Measurements from ENCODE around the gene F7.

F7 gene

DNA sequence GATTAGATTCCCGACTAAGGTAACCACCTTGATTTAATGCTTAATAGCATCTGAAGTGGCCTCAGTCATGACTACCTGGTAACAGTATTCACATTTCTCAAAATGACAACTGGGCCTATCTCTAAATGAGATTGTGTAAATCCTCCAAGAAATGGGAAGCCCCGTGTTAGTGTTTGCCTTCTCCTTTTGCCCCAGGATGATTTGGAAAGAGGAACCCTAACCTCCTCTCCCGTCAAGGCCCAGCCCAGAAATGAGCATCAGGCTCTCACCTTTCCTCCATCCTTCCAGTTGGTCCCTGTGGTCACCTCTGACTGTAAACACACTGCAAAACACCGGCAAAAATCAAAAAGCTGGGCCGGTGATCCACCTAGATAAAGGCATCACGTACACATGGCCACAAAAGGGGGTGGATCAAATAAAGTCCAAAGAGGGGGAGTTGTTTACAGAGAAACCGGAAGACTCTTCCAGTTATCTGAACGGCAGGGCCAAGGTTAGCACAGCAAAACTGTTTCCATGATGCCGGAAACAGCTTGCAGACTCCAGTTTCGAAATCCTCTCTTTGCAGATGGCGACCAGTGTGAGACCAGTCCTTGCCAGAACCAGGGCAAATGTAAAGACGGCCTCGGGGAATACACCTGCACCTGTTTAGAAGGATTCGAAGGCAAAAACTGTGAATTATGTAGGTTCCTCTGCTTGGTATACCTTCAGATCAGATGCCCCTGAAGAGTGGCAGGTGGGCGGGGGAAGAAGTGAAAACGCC is 33.4 kb downstream of the F7 start:
- DNase-seq (ENCODE audit: low read depth), result no peak

DNA sequence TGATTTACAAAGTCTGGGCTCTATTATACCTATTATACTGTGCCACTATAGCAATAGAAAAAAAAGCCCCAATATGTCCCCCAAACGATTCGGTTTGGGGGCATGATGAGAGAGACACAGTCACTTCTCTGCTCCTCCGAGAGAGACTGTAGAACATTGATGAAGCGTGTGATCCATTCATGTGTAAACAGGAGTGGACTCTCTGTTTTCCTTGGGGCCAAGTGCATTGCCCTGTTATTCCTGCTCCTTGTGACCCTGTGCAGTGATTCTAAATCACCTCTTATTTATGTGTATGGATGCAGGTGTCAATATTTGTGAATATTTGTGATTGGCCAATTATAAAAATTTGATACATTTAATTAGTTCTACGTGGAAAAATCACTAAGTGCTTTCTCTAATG is 34.0 kb downstream of the F7 start:
- no peak for DNase-seq (ENCODE audit: low read depth)

DNA sequence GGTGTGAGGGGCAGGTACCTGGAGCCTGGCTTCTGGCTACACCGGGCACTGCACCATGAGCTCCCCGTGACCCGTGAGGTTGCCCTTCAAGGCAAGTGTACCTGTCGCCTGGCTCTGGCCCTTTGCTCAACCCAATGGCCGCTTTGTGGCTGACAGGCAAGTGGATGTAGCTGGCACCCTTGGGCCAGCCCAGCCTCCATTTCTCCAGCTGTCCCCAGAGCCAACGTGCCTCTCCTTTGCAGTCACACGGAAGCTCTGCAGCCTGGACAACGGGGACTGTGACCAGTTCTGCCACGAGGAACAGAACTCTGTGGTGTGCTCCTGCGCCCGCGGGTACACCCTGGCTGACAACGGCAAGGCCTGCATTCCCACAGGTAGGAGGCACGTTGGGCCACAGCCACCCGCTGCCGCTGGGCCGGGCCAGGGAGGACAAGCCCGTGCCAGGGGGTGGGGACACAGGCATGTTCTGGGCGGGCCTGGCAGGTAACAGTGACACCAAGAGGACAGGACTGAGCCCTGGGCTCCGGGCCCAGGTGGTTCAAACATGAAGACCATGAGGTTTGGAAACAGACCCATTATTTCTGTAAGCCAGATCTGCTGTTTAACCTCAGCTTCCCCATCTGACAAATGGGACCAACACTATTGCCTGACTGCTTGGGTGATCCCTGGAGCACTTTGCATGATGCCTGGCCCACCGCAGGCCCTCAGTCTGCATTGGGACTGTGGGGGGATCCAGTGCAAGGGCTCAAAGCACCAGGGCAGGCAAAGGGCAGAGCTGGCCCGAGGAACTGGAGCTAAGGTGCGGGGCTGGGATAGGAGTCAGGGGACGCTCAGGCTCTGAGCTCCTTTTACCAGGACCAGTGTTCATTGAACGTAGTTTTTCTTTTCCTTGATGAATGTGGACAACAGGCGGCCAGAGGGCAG is 35.3 kb downstream of the F7 start:
- no peak for DNase-seq (ENCODE audit: low read depth)

DNA sequence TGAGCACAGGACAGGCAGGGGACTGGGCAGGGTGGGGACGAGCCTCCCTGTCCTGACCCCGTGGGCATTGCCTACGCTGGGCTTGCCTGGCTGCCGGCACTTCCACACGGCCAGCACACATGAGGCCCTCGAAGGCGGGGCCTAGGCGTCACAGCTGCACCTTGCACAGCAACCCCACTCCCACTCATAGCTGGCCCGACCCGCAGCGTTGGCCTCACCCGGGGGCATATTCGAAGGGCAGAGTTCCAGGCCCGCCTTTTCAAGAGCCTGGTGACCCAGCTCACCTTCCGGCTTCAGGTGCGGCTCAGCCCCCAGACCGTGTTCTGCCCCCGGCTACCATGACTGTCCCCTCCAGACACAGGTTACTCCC is 36.0 kb downstream of the F7 start:
- no peak for DNase-seq (ENCODE audit: low read depth)

DNA sequence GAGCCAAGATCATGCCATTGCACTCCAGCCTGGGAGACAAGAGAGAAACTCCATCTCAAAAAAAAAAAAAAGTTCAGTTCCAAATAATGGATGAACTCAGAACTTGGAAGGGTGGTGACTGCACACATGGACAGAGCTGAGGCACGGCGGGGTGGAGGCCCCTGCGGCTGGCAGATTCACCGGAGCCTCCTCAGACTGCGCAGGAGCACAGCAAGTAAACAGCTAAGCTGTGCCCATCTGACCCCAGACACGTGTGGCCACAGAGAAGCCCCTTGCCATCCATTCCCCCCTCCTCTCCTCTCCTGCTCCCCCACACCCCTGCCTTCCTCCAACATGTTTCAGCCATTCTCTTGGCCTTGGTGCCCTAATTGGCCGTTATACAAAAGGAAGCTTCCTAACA is 37.3 kb downstream of the F7 start:
- DNase-seq (ENCODE audit: low read depth), result no peak

DNA sequence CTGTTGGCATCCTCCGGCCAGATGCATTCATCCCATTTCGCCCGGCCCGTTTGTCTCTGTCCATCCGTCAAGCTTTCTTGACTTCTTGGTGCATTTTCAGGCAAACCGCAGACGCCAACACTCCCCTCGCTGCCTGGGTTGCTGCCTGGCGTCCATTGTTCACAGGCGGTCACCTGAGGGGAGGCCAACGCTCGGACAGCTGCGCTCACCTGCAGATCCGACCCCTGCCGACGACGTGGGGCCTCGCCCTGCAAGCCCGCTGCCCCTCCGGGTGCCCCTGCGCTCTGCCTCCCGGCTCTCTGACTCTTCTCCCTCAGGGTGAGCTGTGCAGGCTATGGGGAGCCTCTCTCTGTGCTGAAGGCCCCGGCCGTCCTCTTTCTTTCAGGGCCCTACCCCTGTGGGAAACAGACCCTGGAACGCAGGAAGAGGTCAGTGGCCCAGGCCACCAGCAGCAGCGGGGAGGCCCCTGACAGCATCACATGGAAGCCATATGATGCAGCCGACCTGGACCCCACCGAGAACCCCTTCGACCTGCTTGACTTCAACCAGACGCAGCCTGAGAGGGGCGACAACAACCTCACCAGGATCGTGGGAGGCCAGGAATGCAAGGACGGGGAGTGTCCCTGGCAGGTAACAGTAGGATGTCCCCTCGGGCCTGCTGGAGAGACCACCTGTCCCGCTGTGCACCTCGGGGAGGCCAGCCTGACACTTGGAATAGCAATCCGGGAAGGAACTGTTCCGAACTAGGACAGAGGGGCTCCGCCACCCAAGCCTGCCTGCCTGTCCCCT is 38.1 kb downstream of the F7 start:
- DNase-seq (ENCODE audit: low read depth), result no peak

DNA sequence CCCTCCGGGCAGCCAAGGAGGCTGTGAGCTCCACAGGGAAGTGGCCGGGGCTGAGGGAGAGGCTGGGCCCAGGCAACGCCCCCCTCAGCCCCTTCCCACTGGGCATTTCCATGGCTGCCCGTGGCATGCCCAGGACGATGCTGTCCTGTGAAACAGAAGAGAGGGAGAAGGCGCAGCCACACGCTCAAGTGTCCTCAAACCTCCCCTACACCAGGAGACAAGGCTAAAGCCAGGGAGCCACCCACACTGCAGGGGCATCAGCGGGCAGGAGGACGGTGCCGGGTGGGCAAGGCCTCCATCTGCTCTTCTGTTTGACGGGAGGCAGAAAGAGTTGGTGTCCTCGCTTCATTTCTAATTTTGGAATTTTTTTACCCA is 38.7 kb downstream of the F7 start:
- no peak for DNase-seq (ENCODE audit: low read depth)

DNA sequence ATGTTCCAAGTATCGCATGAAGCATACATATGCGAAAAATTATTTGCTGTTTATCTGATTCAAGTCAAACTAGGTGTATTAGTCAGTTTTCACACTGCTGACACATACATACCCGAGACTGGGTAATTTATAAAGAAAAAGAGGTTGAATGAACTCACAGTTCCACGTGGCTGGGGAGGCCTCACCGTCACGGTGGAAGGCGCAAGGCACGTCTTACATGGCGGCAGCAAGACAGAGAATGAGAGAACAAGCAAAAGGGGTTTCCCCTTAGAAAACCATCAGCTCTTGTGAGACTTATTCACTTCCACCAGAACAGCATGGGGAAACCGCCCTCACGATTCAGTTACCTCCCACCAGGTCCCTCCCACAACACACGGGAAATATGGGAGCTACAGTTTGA is 39.9 kb downstream of the F7 start:
- no peak for DNase-seq (ENCODE audit: low read depth)

DNA sequence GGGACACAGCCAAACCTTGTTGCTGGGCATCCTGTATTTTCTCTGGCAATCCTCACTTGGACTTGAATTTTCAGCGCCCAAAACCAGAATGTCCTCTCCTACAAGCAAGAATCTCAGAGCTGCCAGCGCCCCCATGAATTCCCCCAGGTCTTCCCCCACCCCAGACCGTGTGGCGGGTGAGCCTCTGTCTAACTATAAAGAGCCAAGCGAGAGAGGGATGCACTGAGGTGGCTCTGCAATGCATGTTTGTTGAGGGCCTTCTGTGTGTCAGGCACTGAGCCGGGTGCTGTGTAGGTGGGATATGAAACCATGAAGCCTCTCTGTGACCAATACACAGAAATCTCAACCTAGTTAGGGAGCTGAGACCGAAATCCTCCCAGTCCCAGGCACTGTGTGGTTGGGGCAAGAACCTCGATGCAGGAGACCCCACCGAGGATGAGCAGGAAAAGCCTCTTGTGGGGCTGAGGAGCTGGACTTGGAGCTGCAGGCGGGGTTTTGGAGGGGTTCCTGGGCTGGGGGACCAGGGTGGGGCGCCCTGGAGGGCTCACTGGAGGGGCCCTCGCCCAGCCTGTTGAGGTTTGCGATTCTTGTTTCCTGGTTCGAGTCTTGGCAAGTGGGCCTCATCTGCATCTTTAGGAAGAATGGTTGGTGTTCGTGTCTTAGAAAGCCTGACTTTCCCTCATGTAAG is 40.5 kb downstream of the F7 start:
- no peak for DNase-seq (ENCODE audit: low read depth)

DNA sequence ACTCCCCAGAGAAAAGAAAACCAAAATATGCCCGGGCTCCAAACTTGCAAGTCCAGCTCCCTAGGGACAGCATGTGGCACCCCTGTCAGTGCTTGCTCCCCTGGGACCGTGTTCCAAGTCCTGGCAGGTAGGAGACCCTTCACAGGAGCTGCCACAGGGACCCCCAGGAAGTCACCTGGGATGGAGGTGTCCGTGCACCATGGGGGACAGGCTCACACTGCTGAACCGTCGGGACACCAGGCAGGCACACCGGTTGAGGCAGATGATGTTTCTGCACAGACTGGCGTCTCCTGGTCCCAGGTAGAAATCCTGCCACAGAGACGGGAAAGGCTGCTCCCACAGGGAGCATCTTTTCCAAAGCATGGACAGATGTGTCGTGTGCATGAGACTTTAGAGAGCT is 41.2 kb downstream of the F7 start:
- DNase-seq (ENCODE audit: low read depth), result no peak

DNA sequence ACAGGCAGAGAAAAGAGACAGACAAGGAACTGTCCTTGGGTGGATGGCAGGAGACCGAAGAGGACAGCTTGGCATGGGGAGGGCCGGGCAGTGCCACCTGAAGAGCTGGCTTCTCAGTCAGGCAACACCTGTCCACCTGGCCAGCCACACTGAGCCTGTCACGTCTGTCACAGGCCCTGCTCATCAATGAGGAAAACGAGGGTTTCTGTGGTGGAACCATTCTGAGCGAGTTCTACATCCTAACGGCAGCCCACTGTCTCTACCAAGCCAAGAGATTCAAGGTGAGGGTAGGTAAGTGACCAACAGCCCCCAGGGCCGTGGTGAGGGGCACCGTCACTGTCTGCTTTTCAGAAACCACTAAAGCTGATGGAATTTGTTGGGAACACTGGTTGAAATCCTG is 41.6 kb downstream of the F7 start:
- no peak for DNase-seq (ENCODE audit: low read depth)

DNA sequence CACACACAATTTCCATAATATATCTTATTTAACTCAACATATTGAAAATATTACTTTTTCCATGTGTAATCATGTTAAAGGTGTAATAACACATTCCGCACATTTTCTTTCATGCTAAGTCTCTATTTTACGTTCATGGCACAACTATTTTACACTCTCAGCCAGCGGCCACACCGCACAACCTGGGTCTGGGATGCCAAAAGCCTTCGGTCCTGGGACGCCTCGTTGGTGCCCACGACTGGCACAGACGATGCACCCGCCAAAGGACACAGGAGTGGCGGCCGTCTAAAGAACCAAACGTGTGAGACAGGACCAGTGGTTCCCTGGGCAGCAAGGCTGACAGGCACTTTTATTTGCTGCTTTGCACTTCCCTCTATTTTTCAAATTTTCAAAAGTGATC is 42.8 kb downstream of the F7 start:
- no peak for DNase-seq (ENCODE audit: low read depth)

DNA sequence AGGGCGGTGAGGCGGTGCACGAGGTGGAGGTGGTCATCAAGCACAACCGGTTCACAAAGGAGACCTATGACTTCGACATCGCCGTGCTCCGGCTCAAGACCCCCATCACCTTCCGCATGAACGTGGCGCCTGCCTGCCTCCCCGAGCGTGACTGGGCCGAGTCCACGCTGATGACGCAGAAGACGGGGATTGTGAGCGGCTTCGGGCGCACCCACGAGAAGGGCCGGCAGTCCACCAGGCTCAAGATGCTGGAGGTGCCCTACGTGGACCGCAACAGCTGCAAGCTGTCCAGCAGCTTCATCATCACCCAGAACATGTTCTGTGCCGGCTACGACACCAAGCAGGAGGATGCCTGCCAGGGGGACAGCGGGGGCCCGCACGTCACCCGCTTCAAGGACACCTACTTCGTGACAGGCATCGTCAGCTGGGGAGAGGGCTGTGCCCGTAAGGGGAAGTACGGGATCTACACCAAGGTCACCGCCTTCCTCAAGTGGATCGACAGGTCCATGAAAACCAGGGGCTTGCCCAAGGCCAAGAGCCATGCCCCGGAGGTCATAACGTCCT is 43.4 kb downstream of the F7 start:
- no peak for DNase-seq (ENCODE audit: low read depth)

DNA sequence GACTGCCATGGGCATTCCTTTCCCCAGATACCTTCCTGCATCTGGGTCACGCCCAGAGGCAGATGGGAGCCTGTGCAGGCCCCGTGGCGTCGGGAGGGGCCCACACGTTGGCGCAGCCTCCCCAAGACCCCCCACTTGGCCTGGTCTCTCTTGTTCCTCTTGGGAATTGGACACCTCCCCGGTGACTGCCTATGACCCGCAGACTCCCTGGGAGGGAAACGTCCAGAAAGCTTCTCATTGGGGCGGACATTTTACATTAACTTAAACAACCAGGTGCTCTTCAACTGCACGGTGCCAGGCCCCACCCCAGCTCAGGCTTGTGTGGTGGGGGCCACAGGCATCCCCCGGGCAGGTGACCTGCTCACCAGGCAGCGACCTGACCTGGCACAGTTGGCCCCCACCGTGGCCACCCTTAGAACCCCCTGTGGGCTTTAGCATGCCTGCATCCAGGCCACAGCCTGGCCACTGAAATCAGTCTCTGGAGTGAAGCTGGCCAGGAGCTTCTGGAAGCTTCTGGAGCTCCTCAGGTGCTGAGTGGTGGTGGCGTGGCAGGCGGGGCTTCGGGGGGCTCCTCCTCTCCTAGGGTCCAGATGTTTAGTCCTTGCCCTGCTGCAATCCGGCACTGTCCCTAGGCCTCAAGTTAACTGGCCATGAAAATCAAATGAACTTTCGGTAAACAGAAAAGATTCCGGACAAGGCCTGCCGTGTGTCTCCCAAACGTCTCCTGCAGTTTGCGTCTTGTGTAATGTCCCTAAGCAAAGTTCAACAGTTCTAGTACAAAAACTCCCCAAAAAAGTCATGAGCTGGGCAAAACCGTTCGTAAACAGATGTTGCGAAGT is 44.3 kb downstream of the F7 start:
- no peak for DNase-seq (ENCODE audit: low read depth)

DNA sequence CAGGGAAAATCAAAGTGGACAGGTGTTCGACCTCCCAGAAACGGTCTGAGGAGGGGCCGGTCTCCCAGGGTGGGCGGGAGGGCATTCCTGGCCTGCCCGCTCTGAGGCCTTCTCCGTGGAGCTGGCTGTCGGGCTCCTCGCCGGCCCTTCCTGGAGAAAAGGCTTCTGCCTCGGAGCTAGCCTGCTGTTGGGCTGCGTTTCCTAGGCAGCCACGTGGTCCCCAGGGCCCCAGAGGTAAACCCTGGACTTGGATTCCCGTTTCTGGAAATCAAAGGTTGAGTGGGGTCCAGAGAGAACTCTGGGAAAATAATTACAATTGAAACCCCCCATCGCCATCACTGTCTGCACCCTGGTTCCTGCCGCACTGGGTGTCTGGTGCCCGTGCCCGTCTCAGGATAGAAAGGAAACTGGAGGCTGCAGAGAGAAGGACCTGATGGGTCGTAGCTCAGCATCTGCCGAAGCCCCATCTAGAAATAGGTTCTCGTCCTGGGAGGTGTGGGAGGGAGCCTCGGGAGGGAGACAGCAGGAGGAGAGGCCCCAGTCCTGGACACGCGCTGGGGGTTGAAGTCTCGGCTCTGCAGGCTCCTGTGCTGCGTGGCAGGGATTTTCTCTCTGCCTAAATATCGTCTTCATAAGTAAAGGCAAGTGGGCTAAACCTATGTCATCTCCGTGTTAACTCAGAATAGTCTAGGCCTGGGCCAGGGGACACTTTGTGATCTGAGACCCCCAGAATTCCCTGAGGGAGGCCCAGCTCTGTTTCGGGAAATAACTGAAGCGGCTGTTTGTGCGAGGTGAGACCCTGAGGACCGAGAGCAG is 45.2 kb downstream of the F7 start:
- DNase-seq (ENCODE audit: low read depth), result no peak

DNA sequence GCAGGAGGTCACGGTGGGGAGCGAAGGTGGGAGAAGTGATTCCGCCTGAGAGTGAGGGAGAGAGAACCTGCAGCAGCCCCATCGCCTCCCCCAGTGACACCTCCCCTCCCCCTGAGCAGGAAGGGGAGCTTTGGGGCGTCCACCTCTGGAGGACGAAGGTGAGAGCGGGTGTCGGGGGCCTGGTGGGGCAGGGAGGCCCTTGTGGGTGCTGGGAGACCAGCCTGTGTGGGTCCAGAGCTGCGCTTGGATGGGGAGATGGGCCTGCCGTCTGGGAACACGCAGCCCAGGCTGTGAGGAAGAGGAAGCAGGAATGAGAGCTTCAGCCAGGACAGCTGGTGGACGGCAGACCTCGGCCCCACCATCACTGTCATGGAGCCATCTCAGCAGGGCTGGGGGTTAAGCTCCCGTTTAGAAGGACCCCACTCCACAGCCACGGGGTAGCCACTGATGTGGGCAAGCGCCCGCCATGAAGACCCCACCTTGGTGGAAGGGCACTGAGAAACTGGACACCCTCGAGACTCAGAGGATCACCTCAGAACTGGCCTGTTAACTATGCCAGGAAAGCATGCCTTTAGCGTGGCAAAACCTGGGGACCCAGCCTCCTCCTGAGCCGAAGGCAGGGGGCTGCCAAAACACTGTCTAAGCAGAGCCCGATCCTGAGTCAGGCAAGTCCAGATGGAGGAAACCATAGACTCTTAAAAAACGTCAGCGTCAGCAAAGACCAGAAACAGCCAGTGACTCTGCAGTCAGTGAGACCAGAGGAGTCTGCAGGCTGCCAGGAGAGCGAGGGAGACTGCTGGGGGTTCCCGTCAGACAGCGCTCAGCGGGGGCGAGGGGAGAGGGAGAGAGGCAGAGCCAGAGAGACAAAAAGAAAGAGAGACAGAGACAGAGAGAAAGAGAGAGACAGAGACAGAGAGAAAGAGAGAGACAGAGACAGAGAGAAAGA is 46.4 kb downstream of the F7 start:
- no peak for DNase-seq (ENCODE audit: low read depth)

DNA sequence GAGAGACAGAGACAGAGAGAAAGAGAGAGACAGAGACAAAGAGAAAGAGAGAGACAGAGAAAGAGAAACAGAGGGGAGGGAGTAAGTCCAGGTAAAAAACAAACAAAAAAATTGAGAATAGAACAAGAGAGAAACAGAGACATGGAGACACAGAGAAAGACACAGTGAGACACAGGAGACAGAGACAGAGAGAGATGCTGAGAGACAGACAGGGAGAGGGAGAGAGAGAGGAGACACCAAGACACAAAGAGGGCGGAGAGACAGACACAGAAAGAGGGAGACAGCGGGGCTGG is 47.0 kb downstream of the F7 start:
- no peak for DNase-seq (ENCODE audit: low read depth)

DNA sequence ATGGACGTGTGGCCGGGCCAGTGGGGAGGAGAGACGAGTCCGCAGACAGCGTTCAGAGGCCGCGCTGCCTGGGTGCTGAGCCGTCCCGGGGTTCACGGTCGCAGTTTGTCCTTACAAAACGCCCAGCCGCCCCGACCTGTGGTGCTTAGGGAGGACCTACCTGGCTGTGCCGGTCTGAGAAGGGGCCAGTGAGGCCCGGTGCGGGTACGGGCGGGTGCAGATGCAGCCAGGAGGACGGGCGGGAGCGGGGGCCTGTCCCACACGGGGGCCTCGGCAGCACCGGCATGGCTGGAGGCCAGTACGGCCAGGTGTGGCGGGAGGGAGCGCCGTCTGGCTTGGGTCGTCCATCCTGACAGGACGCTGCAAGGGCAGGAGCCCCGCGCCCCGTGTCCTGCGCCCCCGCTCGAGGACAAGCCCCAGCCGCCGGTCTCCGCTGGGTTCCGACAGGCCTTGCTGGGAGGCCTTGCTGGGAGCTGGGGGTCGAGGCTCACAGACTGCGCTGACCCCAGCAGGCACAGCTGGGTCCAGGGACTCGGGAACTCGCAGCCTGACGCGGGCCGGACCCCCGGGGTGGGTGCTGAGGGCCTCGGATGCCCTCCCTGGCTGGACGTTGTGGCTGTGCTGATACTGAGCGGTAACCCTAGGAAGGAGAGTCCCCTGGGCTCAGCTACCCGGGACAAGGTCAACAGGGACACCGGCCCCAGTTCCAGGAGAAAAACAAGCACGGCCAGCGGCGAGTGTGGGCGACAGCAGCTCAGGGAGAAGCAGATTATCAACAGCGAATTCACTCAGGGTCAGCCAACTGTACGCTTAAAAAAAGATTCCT is 47.6 kb downstream of the F7 start:
- peak; percentile 4 for DNase-seq (ENCODE audit: low read depth)
